Neutrophil (primary cell): Measurements from ENCODE around the gene RING1.
A peak's percentile ranks its signal among the peaks of the same experiment; 100 is the strongest.

ENCODE experiments used
- H3K27ac ChIP-seq: fragments of 200-600 bp; sonication (generic); 2 replicates; pipeline ENCODE4 v1.5.1; 2016; ENCODE audit warnings: mild to moderate bottlenecking, moderate library complexity
- H3K27me3 ChIP-seq: fragments of 200-600 bp; sonication (generic); 2 replicates; pipeline ENCODE4 v1.6.0; 2016; ENCODE audit warnings: mild to moderate bottlenecking
- H3K36me3 ChIP-seq: fragments of 200-600 bp; sonication (generic); 2 replicates; pipeline ENCODE4 v1.5.1; 2017
- H3K4me1 ChIP-seq, 2 experiments: fragments of 200-600 bp in 1 of 2; sonication (generic) in 1 of 2; 1 replicate in 1 of 2; 2 replicates in 1 of 2; pipeline versions ENCODE4 v1.5.1 to v1.6.1; 2013 to 2016; ENCODE audit warnings: low read depth in 1 of 2, low read length in 1 of 2, mild to moderate bottlenecking in 1 of 2, moderate library complexity in 1 of 2; ENCODE audit not compliant: control insufficient read depth in 1 of 2, insufficient read depth in 1 of 2
- H3K4me3 ChIP-seq, 2 experiments: fragments of 200-600 bp in 1 of 2; sonication (generic) in 1 of 2; 1 replicate in 1 of 2; 2 replicates in 1 of 2; pipeline ENCODE4 v1.5.1; 2013 to 2016; ENCODE audit warnings: low read depth in 1 of 2, low read length in 1 of 2, mild to moderate bottlenecking in 1 of 2, moderate library complexity in 1 of 2
- H3K9me3 ChIP-seq: fragments of 200-600 bp; sonication (generic); 2 replicates; pipeline ENCODE4 v1.5.1; 2016
- TF ChIP-seq, protein P1 (sequence below): fragments of 200-600 bp; sonication (generic); IDR thresholded peaks from 2 replicates; pipeline ENCODE4 v1.5.1; 2016; ENCODE audit warnings: antibody characterized with exemption

The RING1 gene

DNA sequence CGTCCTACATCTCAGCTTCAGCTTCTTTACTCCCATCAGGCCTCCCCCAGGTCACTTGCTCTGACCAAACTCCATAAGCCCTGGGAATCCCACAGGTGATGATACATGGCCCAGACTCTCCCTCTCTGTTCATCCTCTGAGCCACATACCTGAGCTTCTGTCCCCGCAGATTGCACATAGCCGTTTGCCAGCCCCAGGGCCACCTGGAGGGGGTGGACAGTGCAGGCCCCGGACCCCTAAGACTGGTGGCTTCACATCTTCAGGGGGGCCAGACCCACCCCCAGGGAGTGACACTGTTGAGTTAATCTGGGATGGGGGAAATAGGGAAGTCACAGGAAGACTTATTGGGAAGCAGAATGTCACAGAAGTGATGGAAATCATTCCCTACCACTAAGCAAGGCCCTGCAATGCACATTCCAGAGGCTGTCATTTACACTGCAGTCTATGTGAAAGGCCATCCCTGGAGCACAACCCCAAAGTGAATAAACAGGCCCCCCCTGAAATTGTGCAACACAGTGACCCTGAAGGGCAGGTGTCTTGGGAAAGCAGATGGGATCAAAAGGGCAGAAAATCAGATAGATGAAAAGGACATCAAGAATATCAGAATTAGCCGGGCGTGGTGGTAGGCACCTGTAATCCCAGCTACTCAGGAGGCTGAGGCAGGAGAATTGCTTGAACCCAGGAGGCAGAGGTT lies 10.0 kb upstream of the RING1 start:
- Histone ChIP-seq H3K27me3 (peaks cover 12% of the 10 kb centered on the region), H3K36me3 (peaks cover 65% of the 10 kb centered on the region), H3K4me3 (no peak overlapping the region), H3K4me1 (peaks cover 28 to 31% of the 10 kb centered on the region in 2 experiments), H3K9me3 (no peaks in the 10 kb centered on the region), H3K27ac (peak overlapping the region; percentile 38)
- TF ChIP-seq, protein P1, sequence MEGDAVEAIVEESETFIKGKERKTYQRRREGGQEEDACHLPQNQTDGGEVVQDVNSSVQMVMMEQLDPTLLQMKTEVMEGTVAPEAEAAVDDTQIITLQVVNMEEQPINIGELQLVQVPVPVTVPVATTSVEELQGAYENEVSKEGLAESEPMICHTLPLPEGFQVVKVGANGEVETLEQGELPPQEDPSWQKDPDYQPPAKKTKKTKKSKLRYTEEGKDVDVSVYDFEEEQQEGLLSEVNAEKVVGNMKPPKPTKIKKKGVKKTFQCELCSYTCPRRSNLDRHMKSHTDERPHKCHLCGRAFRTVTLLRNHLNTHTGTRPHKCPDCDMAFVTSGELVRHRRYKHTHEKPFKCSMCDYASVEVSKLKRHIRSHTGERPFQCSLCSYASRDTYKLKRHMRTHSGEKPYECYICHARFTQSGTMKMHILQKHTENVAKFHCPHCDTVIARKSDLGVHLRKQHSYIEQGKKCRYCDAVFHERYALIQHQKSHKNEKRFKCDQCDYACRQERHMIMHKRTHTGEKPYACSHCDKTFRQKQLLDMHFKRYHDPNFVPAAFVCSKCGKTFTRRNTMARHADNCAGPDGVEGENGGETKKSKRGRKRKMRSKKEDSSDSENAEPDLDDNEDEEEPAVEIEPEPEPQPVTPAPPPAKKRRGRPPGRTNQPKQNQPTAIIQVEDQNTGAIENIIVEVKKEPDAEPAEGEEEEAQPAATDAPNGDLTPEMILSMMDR = no peak

DNA sequence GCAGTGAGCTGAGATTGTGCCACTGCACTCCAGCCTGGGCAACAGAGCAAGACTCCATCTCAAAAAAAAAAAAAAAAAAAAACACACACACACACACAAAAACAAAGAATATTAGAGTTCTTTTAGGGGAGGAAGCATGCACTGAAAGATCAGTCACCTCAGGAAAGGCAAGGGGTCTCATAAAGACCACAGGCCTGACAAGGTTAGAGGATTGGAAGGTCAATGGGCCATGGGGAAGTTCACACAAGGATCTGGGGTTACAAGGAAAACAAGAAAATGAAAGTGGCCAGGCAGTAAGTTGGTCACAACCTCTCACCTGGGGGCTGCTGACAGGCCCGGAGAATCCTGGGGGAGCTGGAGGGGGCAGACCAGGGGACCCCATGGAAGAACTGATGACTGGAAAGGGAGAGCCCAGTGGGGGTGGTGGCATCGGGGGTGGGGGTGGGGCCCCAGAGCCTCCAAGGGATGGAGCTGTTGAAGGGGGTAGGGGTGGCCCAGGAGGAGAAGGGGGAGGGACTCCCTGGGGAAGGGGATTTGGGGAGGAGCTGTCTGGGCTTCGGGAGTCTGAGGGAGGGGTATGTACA lies 9.4 kb upstream of the RING1 start:
- Histone ChIP-seq H3K36me3 (peaks cover 67% of the 10 kb centered on the region), H3K27me3 (peaks cover 5% of the 10 kb centered on the region), H3K4me3 (peak overlapping the region in 1 of 2 experiments; percentile 99), H3K27ac (peak overlapping the region; percentile 98), H3K9me3 (no peaks in the 10 kb centered on the region), H3K4me1 (peaks cover 29 to 34% of the 10 kb centered on the region in 2 experiments)
- TF ChIP-seq, protein P1 = no peak

DNA sequence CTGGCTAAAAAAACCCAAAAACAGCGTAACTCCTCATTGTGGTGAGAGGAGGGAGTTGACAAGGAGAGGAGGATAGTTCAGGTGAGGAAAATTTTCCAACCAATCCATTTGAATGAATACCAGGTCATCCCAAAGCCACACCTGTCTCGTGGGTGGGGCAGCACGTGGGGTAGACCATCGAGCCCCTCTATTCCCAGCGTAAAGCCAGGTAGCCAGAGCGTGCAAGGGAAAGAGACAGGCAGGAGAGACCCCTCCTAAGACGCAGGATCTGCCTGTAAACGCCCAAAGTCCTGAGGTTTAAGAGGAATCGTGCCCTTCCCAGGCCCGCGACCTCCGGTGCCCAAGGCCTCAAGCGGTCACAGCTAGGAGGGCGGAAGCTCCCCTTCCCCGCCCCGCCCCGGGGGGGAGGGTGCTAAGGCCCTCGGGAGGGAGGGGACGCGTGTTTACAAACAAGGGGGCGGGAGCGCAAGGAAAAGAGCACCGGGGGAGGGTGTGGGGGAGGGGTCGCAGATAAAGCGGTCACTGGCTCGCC lies 8.5 kb upstream of the RING1 start:
- Histone ChIP-seq H3K36me3 (peaks cover 59% of the 10 kb centered on the region), H3K27ac (peak overlapping the region; percentile 98), H3K4me3 (peak overlapping the region; percentile 84 to 99), H3K27me3 (no peaks in the 10 kb centered on the region), H3K9me3 (no peaks in the 10 kb centered on the region), H3K4me1 (peaks cover 37 to 42% of the 10 kb centered on the region in 2 experiments)
- TF ChIP-seq, protein P1 = peak; percentile 2

DNA sequence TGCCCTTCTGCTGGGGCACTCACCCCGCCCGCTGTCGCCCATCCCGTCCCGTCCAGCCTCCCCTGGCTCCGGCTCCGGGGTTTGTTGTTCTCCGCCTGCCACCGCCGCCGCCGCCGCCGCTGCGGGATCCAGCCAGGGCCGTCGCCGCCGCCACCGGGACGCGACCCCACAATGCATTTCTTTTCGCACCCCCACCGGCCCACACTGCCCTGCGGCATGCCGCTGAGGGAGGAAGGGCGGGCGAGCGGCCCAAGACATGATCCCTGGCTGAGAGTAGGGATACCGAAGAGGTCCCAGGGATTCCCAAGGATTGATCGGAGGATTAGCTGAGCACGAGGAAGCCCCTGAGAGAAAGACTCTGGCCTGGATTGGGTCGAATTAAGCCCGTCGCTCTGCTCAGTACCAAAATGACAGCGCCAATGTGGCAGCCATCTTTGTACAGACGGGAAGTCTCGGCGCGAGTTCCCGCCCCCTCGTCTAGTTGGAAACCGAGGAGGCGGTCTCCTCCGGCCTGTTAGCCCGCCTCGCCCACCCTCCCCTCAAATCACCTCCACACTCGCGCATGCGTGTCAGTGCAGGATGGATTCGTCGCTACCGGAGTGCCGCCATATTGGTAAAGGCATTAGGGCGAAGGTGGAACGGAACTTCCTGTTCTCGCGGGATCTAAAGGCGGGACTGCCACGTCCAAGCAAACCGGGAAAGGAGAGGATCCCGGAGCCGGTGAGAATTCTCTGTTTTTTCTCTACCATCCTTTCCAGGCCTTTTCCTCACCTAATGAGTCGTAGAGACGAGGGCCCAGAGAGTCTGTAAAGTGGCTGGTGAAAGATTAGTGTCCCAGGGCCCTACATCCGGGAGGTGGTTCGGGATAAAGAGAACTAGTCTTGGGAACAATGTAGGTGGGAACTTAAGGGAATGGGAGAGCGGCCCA lies 7.8 kb upstream of the RING1 start, which contains the start of the genes RXRB and SLC39A7:
Gene RXRB, minus strand, starts transcription at position 447 of the 928 bp plus-strand sequence. Its CDS starts 189 bp downstream, at position 258.
Gene SLC39A7, plus strand, starts transcription at position 649 of the 928 bp plus-strand sequence. CDS start 379 bp downstream, outside the sequence.
- Histone ChIP-seq H3K4me3 (peak within 1 kb of the TSS; percentile 84 to 99), H3K4me1 (peaks cover 44 to 49% of the 10 kb centered on the region in 2 experiments), H3K27me3 (no peaks in the 10 kb centered on the region), H3K27ac (peak within 1 kb of the TSS; percentile 98), H3K9me3 (no peaks in the 10 kb centered on the region), H3K36me3 (peaks cover 52% of the 10 kb centered on the region)
- TF ChIP-seq, protein P1 = no peak

DNA sequence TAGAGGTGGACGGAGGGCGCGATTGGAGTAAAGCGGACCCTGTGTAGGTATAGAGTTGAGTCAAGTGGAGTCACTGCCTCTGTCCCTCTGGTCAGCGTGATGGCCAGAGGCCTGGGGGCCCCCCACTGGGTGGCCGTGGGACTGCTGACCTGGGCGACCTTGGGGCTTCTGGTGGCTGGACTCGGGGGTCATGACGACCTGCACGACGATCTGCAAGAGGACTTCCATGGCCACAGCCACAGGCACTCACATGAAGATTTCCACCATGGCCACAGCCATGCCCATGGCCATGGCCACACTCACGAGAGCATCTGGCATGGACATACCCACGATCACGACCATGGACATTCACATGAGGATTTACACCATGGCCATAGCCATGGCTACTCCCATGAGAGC lies 7.2 kb upstream of the RING1 start:
- Histone ChIP-seq H3K4me1 (peaks cover 44 to 49% of the 10 kb centered on the region in 2 experiments), H3K36me3 (peaks cover 45% of the 10 kb centered on the region), H3K4me3 (peak overlapping the region; percentile 84 to 99), H3K9me3 (no peaks in the 10 kb centered on the region), H3K27ac (peak overlapping the region; percentile 98), H3K27me3 (peaks cover 4% of the 10 kb centered on the region)
- TF ChIP-seq, protein P1 = no peak
